ENCODE data around the gene JPH3. TPM values are rescaled to one million over a fixed set of nuclear protein-coding genes. Genes with fewer than 3 reads are reported as not detected.

Gene JPH3
- total and polyA plus RNA-seq, 10 donors, result 0.03 TPM; not detected in 9

DNA sequence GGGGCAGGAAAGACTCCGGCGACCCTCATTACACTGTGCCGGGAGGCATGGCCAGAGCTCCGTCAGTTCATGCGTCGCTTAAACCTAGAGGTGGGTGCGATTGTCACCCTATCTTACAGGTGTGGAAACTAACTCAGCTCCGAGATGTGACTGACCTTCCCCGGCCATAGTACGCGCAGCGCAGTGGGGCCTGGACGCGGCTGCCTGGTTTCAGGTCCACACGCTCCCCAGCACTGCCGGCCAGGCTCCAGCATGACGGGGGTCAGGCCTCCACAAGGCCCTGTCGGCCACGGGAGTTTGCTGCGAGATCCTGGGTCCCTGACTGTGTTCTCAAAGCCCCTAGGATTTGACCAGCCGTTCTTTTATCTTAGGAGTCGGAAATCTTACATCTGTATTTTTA, 34.4 kb downstream of the JPH3 start:
- Histone ChIP-seq H3K27me3 (replicated peaks in 1 of 7) (peaks cover 0 to 77% (median 0%) of the 10 kb centered on the region in 7 donors), H3K9me3 (no peaks in the 10 kb centered on the region), H3K27ac (peak overlapping the region in 1 of 8 donors; percentile 43), H3K4me3 (peak overlapping the region in 1 of 8 donors; percentile 65), H3K4me1 (peaks cover 16 to 22% (median 19%) of the 10 kb centered on the region in 6 donors), H3K36me3 (no peaks in the 10 kb centered on the region)
- intact Hi-C loops (cut with DNase I; ENCODE audit: low total_unique reads), result loop anchor here (5.0 to 10.0 kb wide), 2 partner anchors 219 to 1072 kb away; partner anchors contain the start of gene FOXC2
- no peak for DNase-seq
- 86 to 93% (median 88%) methylated on average over 22 of the region's 22 CpGs for WGBS, 5 donors
- TF ChIP-seq CTCF (IDR thresholded peaks at IDR 0.05 in 8 of 11, conservative IDR thresholded peaks at IDR 0.05 in 3 of 11) (peak in 2 of 11 experiments; percentile 1 to 28), POLR2AphosphoS5 (IDR thresholded peaks at IDR 0.05) (no peak), POLR2A (IDR thresholded peaks at IDR 0.05) (no peak)

DNA sequence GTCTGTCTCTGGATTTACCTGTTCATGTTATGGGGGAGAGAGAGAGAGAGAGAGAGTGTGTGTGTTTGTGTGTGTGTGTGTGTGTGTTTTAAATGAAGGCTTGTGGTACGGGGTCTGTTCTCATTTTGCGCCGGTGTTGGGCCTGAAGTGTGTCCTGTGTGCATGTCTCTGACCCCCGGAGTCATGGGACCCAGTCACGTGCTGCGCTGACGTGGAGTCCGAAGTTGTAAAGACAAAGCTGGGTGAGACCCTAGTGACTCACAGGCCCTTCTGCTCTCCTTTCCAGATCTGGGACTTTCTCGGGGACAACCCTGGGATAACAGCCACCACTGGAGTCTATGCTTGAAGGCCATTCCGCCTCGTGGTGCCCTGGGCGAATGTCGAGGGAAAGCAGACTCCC, 35.0 kb downstream of the JPH3 start:
- Histone ChIP-seq H3K4me1 (peaks cover 16 to 22% (median 19%) of the 10 kb centered on the region in 6 donors), H3K9me3 (no peaks in the 10 kb centered on the region), H3K27ac (no peak overlapping the region), H3K4me3 (no peak overlapping the region), H3K36me3 (no peaks in the 10 kb centered on the region), H3K27me3 (replicated peaks in 1 of 7) (peaks cover 0 to 73% (median 0%) of the 10 kb centered on the region in 7 donors)
- no peak for TF ChIP-seq POLR2AphosphoS5 (IDR thresholded peaks at IDR 0.05)
- no peak for TF ChIP-seq CTCF (IDR thresholded peaks at IDR 0.05 in 8 of 11, conservative IDR thresholded peaks at IDR 0.05 in 3 of 11)
- TF ChIP-seq POLR2A (IDR thresholded peaks at IDR 0.05), result no peak
- 91 to 97% (median 93%) methylated on average over 12 to 13 of the region's 13 CpGs for WGBS, 5 donors
- intact Hi-C loops (cut with DNase I; ENCODE audit: low total_unique reads), result loop anchor here (5.0 to 10.0 kb wide), 2 partner anchors 220 to 1073 kb away; partner anchors contain the start of gene FOXC2
- DNase-seq, result no peak

DNA sequence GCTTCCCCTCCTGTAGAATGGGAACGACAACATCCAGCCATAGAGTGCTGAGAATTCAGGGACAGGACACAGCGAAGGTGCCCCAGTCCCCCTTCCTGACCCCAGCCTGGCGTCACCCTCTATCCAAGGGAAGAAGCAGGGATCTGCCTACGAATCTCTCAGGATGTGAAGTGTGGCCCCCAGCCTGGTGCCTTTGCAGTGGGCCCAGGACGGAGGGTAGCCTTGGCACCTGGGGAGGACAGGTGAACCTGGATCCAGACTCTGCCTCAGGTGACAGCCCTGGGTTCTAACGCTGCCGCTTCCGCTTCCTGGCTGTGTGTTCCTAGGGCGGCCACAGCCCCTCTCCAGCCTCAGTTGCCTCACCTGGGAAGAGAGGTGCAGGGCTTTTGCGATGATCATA, 36.4 kb downstream of the JPH3 start:
- Histone ChIP-seq H3K4me3 (no peak overlapping the region), H3K9me3 (no peaks in the 10 kb centered on the region), H3K27me3 (replicated peaks in 1 of 7) (peaks cover 0 to 61% (median 0%) of the 10 kb centered on the region in 7 donors), H3K4me1 (peaks cover 16 to 22% (median 19%) of the 10 kb centered on the region in 6 donors), H3K27ac (no peak overlapping the region), H3K36me3 (no peaks in the 10 kb centered on the region)
- TF ChIP-seq POLR2AphosphoS5 (IDR thresholded peaks at IDR 0.05), result no peak
- TF ChIP-seq CTCF (IDR thresholded peaks at IDR 0.05 in 8 of 11, conservative IDR thresholded peaks at IDR 0.05 in 3 of 11), result no peak
- intact Hi-C loops (cut with DNase I; ENCODE audit: low total_unique reads), result loop anchor here (5.0 to 10.0 kb wide), 2 partner anchors 221 to 1074 kb away; partner anchors contain the start of gene FOXC2
- DNase-seq, result no peak
- WGBS, 5 donors, result 73 to 90% (median 81%) methylated on average over 7 to 10 of the region's 10 CpGs

DNA sequence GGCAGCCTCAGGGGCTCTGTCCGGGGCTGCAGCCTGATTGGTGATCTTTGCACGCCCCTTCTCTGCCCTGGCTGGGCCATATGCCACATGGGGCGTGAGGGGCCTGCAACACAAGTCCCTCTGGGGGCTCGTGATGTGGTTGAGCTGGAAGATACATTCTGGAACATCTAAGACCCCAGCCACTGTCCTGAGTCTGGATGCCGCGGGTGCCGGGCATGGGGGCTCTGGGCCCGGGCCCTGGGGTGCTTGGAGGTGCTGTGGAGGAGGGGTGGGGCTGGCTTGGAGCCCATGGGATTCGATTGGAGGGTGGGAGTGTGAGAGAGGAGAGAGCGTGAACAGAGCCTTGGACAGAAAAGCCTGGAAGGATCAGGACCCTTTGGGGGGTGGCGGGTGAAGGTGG, 39.4 kb downstream of the JPH3 start:
- Histone ChIP-seq H3K27ac (no peak overlapping the region), H3K27me3 (replicated peaks in 1 of 7) (peaks cover 0 to 41% (median 0%) of the 10 kb centered on the region in 7 donors), H3K9me3 (peaks cover 0 to 6% (median 0%) of the 10 kb centered on the region in 8 donors), H3K4me1 (peaks cover 0 to 3% (median 2%) of the 10 kb centered on the region in 6 donors), H3K4me3 (no peak overlapping the region), H3K36me3 (no peaks in the 10 kb centered on the region)
- 68 to 90% (median 82%) methylated on average over 8 to 11 of the region's 11 CpGs for WGBS, 5 donors
- TF ChIP-seq POLR2A (IDR thresholded peaks at IDR 0.05) (no peak), POLR2AphosphoS5 (IDR thresholded peaks at IDR 0.05) (no peak), CTCF (IDR thresholded peaks at IDR 0.05 in 8 of 11, conservative IDR thresholded peaks at IDR 0.05 in 3 of 11) (no peak)
- DNase-seq, result no peak
- intact Hi-C loops (cut with DNase I; ENCODE audit: low total_unique reads), result no loop called here
